Thymus (tissue), 11 donors: ENCODE measurements around the gene NPPC. TPM values are rescaled to one million over a fixed set of nuclear protein-coding genes. Genes with fewer than 3 reads are reported as not detected.

ENCODE experiments used
- DNase-seq, 9 donors: peaks; one replicate each; pipeline ENCODE4 v3.0.0-alpha.2; 2013; ENCODE audit warnings: low spot score in 9 of 9, low read depth in 6 of 9, missing footprints in 1 of 9
- H3K27ac ChIP-seq, 2 donors: one replicate each; pipeline ENCODE4 v1.5.1; 2013; ENCODE audit warnings: control low read depth in 1 of 2, low read depth in 1 of 2, low read length in 1 of 2, mild to moderate bottlenecking in 1 of 2, moderate library complexity in 1 of 2
- H3K27me3 ChIP-seq, 2 donors: one replicate each; pipeline ENCODE4 v1.5.1; 2013; ENCODE audit warnings: low read length in 1 of 2; ENCODE audit not compliant: control insufficient read depth in 2 of 2, insufficient read depth in 1 of 2
- H3K36me3 ChIP-seq, 2 donors: one replicate each; pipeline ENCODE4 v1.5.1; 2013; ENCODE audit warnings: low read length in 1 of 2, mild to moderate bottlenecking in 1 of 2, moderate library complexity in 1 of 2; ENCODE audit not compliant: control insufficient read depth in 2 of 2, insufficient read depth in 2 of 2
- H3K4me1 ChIP-seq, 2 donors: one replicate each; pipeline ENCODE4 v1.5.1; 2013; ENCODE audit warnings: low read length in 2 of 2; ENCODE audit not compliant: control insufficient read depth in 2 of 2, insufficient read depth in 2 of 2
- H3K4me3 ChIP-seq, 2 donors: one replicate each; pipeline ENCODE4 v1.5.1; 2013; ENCODE audit warnings: low read length in 2 of 2, control low read depth in 1 of 2, mild to moderate bottlenecking in 1 of 2
- H3K9me3 ChIP-seq, 2 donors: one replicate each; pipeline ENCODE4 v1.5.1; 2013; ENCODE audit warnings: low read length in 1 of 2, mild to moderate bottlenecking in 1 of 2; ENCODE audit not compliant: control insufficient read depth in 2 of 2, insufficient read depth in 1 of 2
- WGBS: extraction: QIAGEN DNeasy Blood & Tissue Kit; methylation state at CpG from one replicate; pipeline ENCODE4 v1.1.7; 2013; 5-methylcytosine and 5-hydroxymethylcytosine counted together
- polyA plus RNA-seq: library from polyadenylated mRNA; stranded (reverse); fragments of 200-250 nt; gene quantifications from one replicate; pipeline ENCODE4 v1.2.3, GENCODE V29; 2013
- total RNA-seq: library from RNA; stranded (reverse); fragments of 120-200 nt; gene quantifications from one replicate; pipeline ENCODE4 v1.2.4, GENCODE V29; 2013
- donor health status: healthy.

The NPPC gene
- total and polyA plus RNA-seq, 2 donors: 2.3 to 8.5 TPM

GRCh38 chr2:231932985-231933915 is 7.1 kb upstream of the NPPC start:
- no peak for DNase-seq
- Histone ChIP-seq H3K27ac (no peak overlapping the region), H3K9me3 (no peaks in the 10 kb centered on the region), H3K36me3 (no peaks in the 10 kb centered on the region), H3K4me3 (no peak overlapping the region), H3K4me1 (peaks cover 0 to 4% of the 10 kb centered on the region in 2 donors), H3K27me3 (peaks cover 0 to 12% of the 10 kb centered on the region in 2 donors)
- 96% methylated on average over 15 of the region's 15 CpGs for WGBS

GRCh38 chr2:231932711-231932970 is 6.4 kb upstream of the NPPC start:
- no peak overlapping the region for H3K4me3 ChIP-seq
- H3K4me1 ChIP-seq: peaks cover 0 to 4% of the 10 kb centered on the region in 2 donors
- no peak for DNase-seq
- H3K9me3 ChIP-seq: no peaks in the 10 kb centered on the region
- 95% methylated on average over 3 of the region's 3 CpGs for WGBS
- H3K36me3 ChIP-seq: no peaks in the 10 kb centered on the region
- H3K27ac ChIP-seq: no peak overlapping the region
- peaks cover 0 to 18% of the 10 kb centered on the region in 2 donors for H3K27me3 ChIP-seq

- H3K9me3 ChIP-seq: no peaks in the 10 kb centered on the region
- peaks cover 3 to 29% of the 10 kb centered on the region in 2 donors for H3K27me3 ChIP-seq
- peaks cover 4 to 15% of the 10 kb centered on the region in 2 donors for H3K4me1 ChIP-seq
- no peaks in the 10 kb centered on the region for H3K36me3 ChIP-seq
- DNase-seq: no peak
- no peak overlapping the region for H3K27ac ChIP-seq
- WGBS: 90% methylated on average over 7 of the region's 7 CpGs
- H3K4me3 ChIP-seq: no peak overlapping the region
These were observed 5.3 kb upstream of the NPPC start for GRCh38 chr2:231931481-231931915.

- WGBS: 95% methylated on average over 8 of the region's 8 CpGs
- Histone ChIP-seq H3K27ac (no peak overlapping the region), H3K9me3 (no peaks in the 10 kb centered on the region), H3K4me3 (no peak overlapping the region), H3K4me1 (peaks cover 8 to 15% of the 10 kb centered on the region in 2 donors), H3K27me3 (peaks cover 3 to 34% of the 10 kb centered on the region in 2 donors), H3K36me3 (no peaks in the 10 kb centered on the region)
- no peak for DNase-seq
These were observed 4.5 kb upstream of the NPPC start for GRCh38 chr2:231930593-231931281.

GRCh38 chr2:231929961-231930592 is 3.9 kb upstream of the NPPC start:
- Histone ChIP-seq H3K36me3 (no peaks in the 10 kb centered on the region), H3K4me1 (peaks cover 8 to 19% of the 10 kb centered on the region in 2 donors), H3K27ac (no peak overlapping the region), H3K4me3 (no peak overlapping the region), H3K27me3 (peaks cover 3 to 39% of the 10 kb centered on the region in 2 donors), H3K9me3 (no peaks in the 10 kb centered on the region)
- DNase-seq: no peak
- 78% methylated on average over 11 of the region's 11 CpGs for WGBS

- H3K27ac ChIP-seq: no peak overlapping the region
- H3K9me3 ChIP-seq: no peaks in the 10 kb centered on the region
- peaks cover 3 to 49% of the 10 kb centered on the region in 2 donors for H3K27me3 ChIP-seq
- H3K4me1 ChIP-seq: peaks cover 8 to 29% of the 10 kb centered on the region in 2 donors
- H3K4me3 ChIP-seq: no peak overlapping the region
- 97% methylated on average over 11 of the region's 11 CpGs for WGBS
- H3K36me3 ChIP-seq: peaks cover 0 to 2% of the 10 kb centered on the region in 2 donors
- no peak for DNase-seq
These were observed 2.9 kb upstream of the NPPC start for GRCh38 chr2:231928901-231929725.

- no peak for DNase-seq
- WGBS: 96% methylated on average over 5 of the region's 5 CpGs
- H3K9me3 ChIP-seq: no peaks in the 10 kb centered on the region
- H3K27me3 ChIP-seq: peaks cover 3 to 52% of the 10 kb centered on the region in 2 donors
- peaks cover 0 to 8% of the 10 kb centered on the region in 2 donors for H3K36me3 ChIP-seq
- no peak overlapping the region for H3K4me3 ChIP-seq
- peaks cover 9 to 35% of the 10 kb centered on the region in 2 donors for H3K4me1 ChIP-seq
- H3K27ac ChIP-seq: no peak overlapping the region
These were observed 2.3 kb upstream of the NPPC start for GRCh38 chr2:231928481-231928880.

- Histone ChIP-seq H3K36me3 (peaks cover 0 to 9% of the 10 kb centered on the region in 2 donors), H3K4me1 (peaks cover 12 to 44% of the 10 kb centered on the region in 2 donors), H3K27me3 (peaks cover 3 to 52% of the 10 kb centered on the region in 2 donors), H3K4me3 (no peak overlapping the region), H3K9me3 (no peaks in the 10 kb centered on the region), H3K27ac (no peak overlapping the region)
- WGBS: 72% methylated on average over 10 of the region's 10 CpGs
- no peak for DNase-seq
These were observed 1.3 kb upstream of the NPPC start for GRCh38 chr2:231927566-231927890.
